ENCODE data around the gene ARMC12. TPM values are rescaled to one million over a fixed set of nuclear protein-coding genes. Genes with fewer than 3 reads are reported as not detected.
A peak's percentile ranks its signal among the peaks of the same experiment; 100 is the strongest.
"Not testable (repeated sequence)": the region's sequence is repeated elsewhere in the genome, so short reads cannot be mapped to it uniquely, and the experiment has no call there.

ARMC12 gene
- 0.69 TPM for total RNA-seq (ENCODE audit: unreplicated experiment)
- long read RNA-seq = 0 reads

GRCh38 chr6:35736982-35737412 lies at the start of gene ARMC12:
Gene ARMC12, plus strand, starts transcription at chr6:35737032. Its CDS starts 77 bp downstream, at chr6:35737109.
- H3K36me3 Mint-ChIP-seq (ENCODE audit: low read depth, unreplicated experiment) = no peaks in the 10 kb centered on the region
- TF ChIP-seq, protein P1, sequence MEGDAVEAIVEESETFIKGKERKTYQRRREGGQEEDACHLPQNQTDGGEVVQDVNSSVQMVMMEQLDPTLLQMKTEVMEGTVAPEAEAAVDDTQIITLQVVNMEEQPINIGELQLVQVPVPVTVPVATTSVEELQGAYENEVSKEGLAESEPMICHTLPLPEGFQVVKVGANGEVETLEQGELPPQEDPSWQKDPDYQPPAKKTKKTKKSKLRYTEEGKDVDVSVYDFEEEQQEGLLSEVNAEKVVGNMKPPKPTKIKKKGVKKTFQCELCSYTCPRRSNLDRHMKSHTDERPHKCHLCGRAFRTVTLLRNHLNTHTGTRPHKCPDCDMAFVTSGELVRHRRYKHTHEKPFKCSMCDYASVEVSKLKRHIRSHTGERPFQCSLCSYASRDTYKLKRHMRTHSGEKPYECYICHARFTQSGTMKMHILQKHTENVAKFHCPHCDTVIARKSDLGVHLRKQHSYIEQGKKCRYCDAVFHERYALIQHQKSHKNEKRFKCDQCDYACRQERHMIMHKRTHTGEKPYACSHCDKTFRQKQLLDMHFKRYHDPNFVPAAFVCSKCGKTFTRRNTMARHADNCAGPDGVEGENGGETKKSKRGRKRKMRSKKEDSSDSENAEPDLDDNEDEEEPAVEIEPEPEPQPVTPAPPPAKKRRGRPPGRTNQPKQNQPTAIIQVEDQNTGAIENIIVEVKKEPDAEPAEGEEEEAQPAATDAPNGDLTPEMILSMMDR (IDR thresholded peaks at IDR 0.05; ENCODE audit: unreplicated experiment) = no peak
- peaks cover 6% of the 10 kb centered on the region for H3K27me3 Mint-ChIP-seq (ENCODE audit: unreplicated experiment)
- no peak within 1 kb of the TSS for H3K27ac Mint-ChIP-seq (ENCODE audit: unreplicated experiment)
- H3K9me3 Mint-ChIP-seq (ENCODE audit: unreplicated experiment) = no peaks in the 10 kb centered on the region
- peak within 1 kb of the TSS; percentile 45 for H3K4me3 Mint-ChIP-seq (ENCODE audit: unreplicated experiment)
- DNase-seq (ENCODE audit: low spot score) = no peak
- peaks cover 21% of the 10 kb centered on the region for H3K4me1 Mint-ChIP-seq (ENCODE audit: unreplicated experiment)

DNA sequence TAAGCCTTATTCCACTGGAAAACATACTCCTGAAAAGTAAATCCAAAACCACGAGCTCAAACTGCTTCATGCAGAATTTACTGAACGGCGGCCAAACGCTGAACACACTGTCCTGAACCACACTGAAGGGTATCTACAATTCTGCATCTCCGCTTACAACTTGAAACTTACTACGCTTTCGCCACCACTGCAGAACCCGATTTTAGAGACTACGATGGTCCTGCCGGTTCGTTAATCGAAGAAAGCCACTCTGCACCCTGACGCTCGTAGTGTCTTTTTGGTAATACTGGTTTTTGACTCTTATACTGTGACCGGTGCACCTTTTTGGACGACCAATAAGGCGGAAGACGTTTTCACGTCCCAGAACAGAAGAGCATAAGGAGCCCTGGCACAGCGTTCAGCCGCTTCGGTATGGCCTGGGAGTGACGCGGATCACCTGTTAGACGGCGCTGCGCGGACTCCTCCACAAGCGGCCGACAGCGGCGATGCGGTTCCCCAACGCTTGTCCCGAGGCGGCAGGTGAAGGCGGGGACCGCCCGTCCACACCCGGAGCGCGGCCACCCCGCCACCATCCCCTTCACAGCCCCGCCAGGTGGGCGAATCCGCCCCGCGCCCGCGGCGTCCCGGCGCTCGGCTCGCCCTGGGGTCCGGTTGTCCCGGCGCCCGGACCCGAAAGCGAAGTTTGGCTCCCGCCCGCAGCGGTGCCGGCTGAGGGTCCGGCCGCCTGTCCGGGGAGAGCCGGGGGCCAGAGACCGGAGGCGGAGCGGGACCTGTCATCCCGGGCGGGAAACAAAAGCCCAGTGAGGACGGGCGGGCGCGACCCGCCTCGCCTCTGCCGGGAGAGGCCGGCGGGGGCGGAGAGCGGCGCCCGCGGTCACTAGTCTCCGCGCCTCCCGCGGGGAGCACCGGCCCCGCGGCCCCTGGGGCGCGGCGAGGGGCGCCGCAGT lies 48.9 kb upstream of the ARMC12 start:
- Mint-ChIP-seq H3K27me3 (ENCODE audit: unreplicated experiment) (peaks cover 3% of the 10 kb centered on the region), H3K9me3 (ENCODE audit: unreplicated experiment) (no peaks in the 10 kb centered on the region), H3K4me3 (ENCODE audit: unreplicated experiment) (peak overlapping the region; percentile 93), H3K4me1 (ENCODE audit: unreplicated experiment) (peaks cover 3% of the 10 kb centered on the region), H3K27ac (ENCODE audit: unreplicated experiment) (peak overlapping the region; percentile 70), H3K36me3 (ENCODE audit: low read depth, unreplicated experiment) (no peaks in the 10 kb centered on the region)
- TF ChIP-seq, protein P1 (IDR thresholded peaks at IDR 0.05; ENCODE audit: unreplicated experiment) = no peak
- DNase-seq (ENCODE audit: low spot score) = peak; percentile 40

DNA sequence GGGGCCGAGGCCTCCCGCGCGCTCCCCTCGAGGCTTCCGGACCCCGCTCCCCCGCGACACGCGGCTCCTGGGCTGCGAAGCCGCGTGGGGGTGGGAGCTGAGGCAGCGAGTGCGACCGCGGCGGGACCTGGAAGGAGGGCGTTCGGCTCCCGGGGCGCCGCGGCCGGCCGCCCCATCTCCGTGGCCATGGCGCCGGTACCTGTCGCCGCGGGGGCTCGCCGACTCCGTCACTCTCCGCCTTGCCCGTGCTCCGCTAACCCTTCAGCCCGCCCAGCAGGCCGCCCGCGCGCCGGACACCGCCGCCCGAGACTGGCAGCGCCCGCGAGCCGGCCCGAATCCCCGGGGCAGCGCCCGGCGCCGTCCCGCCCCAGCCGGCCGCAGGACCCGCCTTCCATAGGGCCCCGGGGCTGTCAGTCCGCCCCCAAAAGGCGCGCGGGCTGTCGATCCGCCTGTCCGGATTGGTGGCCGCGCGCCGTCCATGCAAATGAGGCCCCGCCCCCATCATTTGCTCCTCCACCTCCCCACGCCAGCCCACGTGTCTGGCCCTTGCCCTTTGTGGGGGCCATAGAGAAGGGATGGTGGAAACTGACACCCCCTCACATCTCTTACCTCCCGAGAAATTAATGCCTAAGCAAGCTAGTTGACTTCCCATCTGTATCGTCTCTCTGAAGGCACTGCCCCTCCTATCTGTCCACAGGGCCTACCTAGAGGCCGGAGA lies 48.1 kb upstream of the ARMC12 start, which contains the start of gene FKBP5:
TSS of gene FKBP5 (minus strand) at position 311 of the 718 bp plus-strand sequence. CDS start 46,091 bp downstream, outside the sequence.
- Mint-ChIP-seq H3K27ac (ENCODE audit: unreplicated experiment) (peak within 1 kb of the TSS; percentile 70), H3K36me3 (ENCODE audit: low read depth, unreplicated experiment) (no peaks in the 10 kb centered on the region)
- peak; percentile 87 for DNase-seq (ENCODE audit: low spot score)

GRCh38 chr6:35690006-35690405 lies 46.8 kb upstream of the ARMC12 start:
- peak overlapping the region; percentile 62 for H3K4me3 Mint-ChIP-seq (ENCODE audit: unreplicated experiment)

More for the DNA sequence above, 48.1 kb upstream of the ARMC12 start, which contains the start of gene FKBP5:
- H3K4me1 Mint-ChIP-seq (ENCODE audit: unreplicated experiment) = peaks cover 3% of the 10 kb centered on the region
- peak within 1 kb of the TSS; percentile 93 for H3K4me3 Mint-ChIP-seq (ENCODE audit: unreplicated experiment)
- TF ChIP-seq, protein P1 (IDR thresholded peaks at IDR 0.05; ENCODE audit: unreplicated experiment) = no peak
- H3K9me3 Mint-ChIP-seq (ENCODE audit: unreplicated experiment) = no peaks in the 10 kb centered on the region
- H3K27me3 Mint-ChIP-seq (ENCODE audit: unreplicated experiment) = peaks cover 3% of the 10 kb centered on the region

GRCh38 chr6:35690484-35690883 lies 46.3 kb upstream of the ARMC12 start:
- H3K27ac Mint-ChIP-seq (ENCODE audit: unreplicated experiment) = no peak overlapping the region
- no peaks in the 10 kb centered on the region for H3K36me3 Mint-ChIP-seq (ENCODE audit: low read depth, unreplicated experiment)
- H3K4me3 Mint-ChIP-seq (ENCODE audit: unreplicated experiment) = no peak overlapping the region
- DNase-seq (ENCODE audit: low spot score) = no peak
- H3K27me3 Mint-ChIP-seq (ENCODE audit: unreplicated experiment) = peaks cover 3% of the 10 kb centered on the region
- no peaks in the 10 kb centered on the region for H3K9me3 Mint-ChIP-seq (ENCODE audit: unreplicated experiment)
- TF ChIP-seq, protein P1 (IDR thresholded peaks at IDR 0.05; ENCODE audit: unreplicated experiment) = no peak
- H3K4me1 Mint-ChIP-seq (ENCODE audit: unreplicated experiment) = peaks cover 3% of the 10 kb centered on the region

More at GRCh38 chr6:35690006-35690405, 46.8 kb upstream of the ARMC12 start:
- not testable (repeated sequence) for H3K36me3 Mint-ChIP-seq (ENCODE audit: low read depth, unreplicated experiment); DNase-seq (ENCODE audit: low spot score); H3K4me1 Mint-ChIP-seq (ENCODE audit: unreplicated experiment); H3K27me3 Mint-ChIP-seq (ENCODE audit: unreplicated experiment); H3K9me3 Mint-ChIP-seq (ENCODE audit: unreplicated experiment); H3K27ac Mint-ChIP-seq (ENCODE audit: unreplicated experiment)
